ENCODE measurements around the gene GGCX.

DNA sequence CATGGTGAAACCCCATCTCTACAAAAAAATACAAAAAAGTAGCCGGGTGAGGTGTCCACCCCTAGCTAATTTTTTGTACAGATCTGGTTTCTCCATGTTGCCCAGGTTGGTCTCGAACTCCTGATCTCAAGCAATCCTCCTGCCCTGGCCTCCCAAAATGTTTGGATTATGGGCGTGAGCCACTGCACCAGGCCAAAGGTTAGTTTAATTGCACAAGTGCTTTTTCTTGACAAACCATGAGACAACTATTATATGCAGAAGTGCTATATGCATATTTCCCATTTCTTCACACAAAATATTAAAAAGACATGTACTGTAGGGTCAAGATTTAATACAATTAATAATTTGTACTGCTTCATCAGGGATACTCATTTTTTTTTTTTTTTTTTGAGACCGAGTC is 5.0 kb upstream of the GGCX start:
- TF ChIP-seq, protein P1, sequence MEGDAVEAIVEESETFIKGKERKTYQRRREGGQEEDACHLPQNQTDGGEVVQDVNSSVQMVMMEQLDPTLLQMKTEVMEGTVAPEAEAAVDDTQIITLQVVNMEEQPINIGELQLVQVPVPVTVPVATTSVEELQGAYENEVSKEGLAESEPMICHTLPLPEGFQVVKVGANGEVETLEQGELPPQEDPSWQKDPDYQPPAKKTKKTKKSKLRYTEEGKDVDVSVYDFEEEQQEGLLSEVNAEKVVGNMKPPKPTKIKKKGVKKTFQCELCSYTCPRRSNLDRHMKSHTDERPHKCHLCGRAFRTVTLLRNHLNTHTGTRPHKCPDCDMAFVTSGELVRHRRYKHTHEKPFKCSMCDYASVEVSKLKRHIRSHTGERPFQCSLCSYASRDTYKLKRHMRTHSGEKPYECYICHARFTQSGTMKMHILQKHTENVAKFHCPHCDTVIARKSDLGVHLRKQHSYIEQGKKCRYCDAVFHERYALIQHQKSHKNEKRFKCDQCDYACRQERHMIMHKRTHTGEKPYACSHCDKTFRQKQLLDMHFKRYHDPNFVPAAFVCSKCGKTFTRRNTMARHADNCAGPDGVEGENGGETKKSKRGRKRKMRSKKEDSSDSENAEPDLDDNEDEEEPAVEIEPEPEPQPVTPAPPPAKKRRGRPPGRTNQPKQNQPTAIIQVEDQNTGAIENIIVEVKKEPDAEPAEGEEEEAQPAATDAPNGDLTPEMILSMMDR (IDR thresholded peaks at IDR 0.05; ENCODE audit: borderline replicate concordance, extremely low read depth, low read length, poor library complexity, severe bottlenecking) = no peak
- no peak for TF ChIP-seq EZH2 (IDR thresholded peaks at IDR 0.05; ENCODE audit: borderline replicate concordance, low read depth, low read length, severe bottlenecking)
